Cerebellar nuclear complex (tissue), 1 donor: ENCODE measurements around the gene PTPN23.

Experiments
- DNase-seq, 2 experiments: peaks; one replicate each; lab custom pipeline; 2025; lab: John Stamatoyannopoulos, UW

The PTPN23 gene

GRCh38 chr3:47420511-47421484 lies 40.0 kb downstream of the PTPN23 start:
- peak; percentile 27 to 60 for DNase-seq

- DNase-seq = no peak
These were observed 41.2 kb downstream of the PTPN23 start for GRCh38 chr3:47421741-47422649.

- no peak for DNase-seq
These were observed 41.9 kb downstream of the PTPN23 start for GRCh38 chr3:47422743-47423142.

- no peak for DNase-seq
These were observed 42.8 kb downstream of the PTPN23 start for GRCh38 chr3:47423548-47424145.

GRCh38 chr3:47424434-47425382 lies 43.9 kb downstream of the PTPN23 start:
- no peak for DNase-seq

GRCh38 chr3:47425383-47425778 lies 44.6 kb downstream of the PTPN23 start:
- no peak for DNase-seq

- no peak for DNase-seq
These were observed 45.1 kb downstream of the PTPN23 start for GRCh38 chr3:47425959-47426358.

- no peak for DNase-seq
These were observed 47.0 kb downstream of the PTPN23 start for GRCh38 chr3:47427866-47428265.

- DNase-seq = no peak
These were observed 47.8 kb downstream of the PTPN23 start for GRCh38 chr3:47428662-47429061.

GRCh38 chr3:47429476-47430270 lies 48.9 kb downstream of the PTPN23 start:
- DNase-seq = no peak

- no peak for DNase-seq
These were observed 49.8 kb downstream of the PTPN23 start for GRCh38 chr3:47430606-47431005.

GRCh38 chr3:47431225-47431624 lies 50.4 kb downstream of the PTPN23 start:
- DNase-seq = no peak

- DNase-seq = no peak
These were observed 51.9 kb downstream of the PTPN23 start for GRCh38 chr3:47432673-47433072.

- no peak for DNase-seq
These were observed 53.0 kb downstream of the PTPN23 start for GRCh38 chr3:47433796-47434195.

GRCh38 chr3:47434849-47435248 lies 54.0 kb downstream of the PTPN23 start:
- DNase-seq = no peak

GRCh38 chr3:47436180-47436579 lies 55.4 kb downstream of the PTPN23 start:
- DNase-seq = no peak

GRCh38 chr3:47440131-47440530 lies 59.3 kb downstream of the PTPN23 start:
- no peak for DNase-seq

GRCh38 chr3:47441796-47442551 lies 61.2 kb downstream of the PTPN23 start:
- no peak for DNase-seq

- no peak for DNase-seq
These were observed 62.8 kb downstream of the PTPN23 start for GRCh38 chr3:47443611-47443995.

- DNase-seq = no peak
These were observed 63.3 kb downstream of the PTPN23 start for GRCh38 chr3:47444103-47444502.
